ENCODE results near the gene SOCS1.

SOCS1 gene

DNA sequence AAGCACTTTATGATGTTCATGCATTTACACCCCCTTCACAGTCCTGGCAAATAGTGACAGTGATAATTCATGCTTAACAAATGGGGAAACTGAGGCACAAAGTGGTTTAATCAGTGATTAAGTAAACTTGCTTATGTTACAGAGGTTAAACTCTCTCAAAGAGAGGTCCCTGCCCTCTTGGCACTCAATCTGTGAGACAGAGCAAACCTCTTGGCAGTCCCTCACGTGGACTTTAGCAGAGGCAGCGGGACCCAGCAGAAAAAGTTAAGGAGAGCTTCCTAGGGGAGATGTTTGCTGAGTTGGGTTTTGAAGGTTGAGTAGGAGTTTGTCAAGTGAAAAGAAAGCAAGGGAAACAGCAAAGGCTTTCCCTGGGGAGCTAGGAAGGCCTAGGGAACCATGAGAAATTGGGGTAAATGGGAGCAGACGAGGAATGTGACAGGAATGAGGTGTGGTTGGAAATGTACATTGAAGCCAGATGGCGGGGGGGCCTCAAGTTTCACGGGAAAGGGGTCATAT is 10.7 kb downstream of the SOCS1 start:
- DNase-seq (ENCODE audit: low read depth in 2 of 2): no peak

DNA sequence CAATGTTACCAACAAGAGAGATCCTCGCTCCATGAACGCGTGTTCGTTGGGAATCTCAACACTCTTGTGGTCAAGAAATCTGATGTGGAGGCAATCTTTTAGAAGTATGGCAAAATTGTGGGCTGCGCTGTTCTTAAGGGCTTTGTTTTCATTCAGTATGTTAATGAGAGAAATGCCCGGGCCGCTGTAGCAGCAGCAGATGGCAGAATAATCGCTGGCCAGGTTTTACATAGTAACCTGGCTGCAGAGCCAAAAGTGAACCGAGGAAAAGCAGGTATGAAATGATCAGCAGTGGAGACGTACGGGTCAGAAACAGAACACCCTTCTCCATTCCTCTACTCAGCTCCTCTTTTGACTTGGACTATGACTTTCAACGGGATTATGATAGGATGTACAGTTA is 13.3 kb downstream of the SOCS1 start:
- no peak for DNase-seq (ENCODE audit: low read depth in 2 of 2)

- no peak for DNase-seq (ENCODE audit: low read depth in 2 of 2)
Measured at GRCh38 chr16:11241480-11242204, 14.4 kb downstream of the SOCS1 start.

GRCh38 chr16:11240636-11241473 is 15.1 kb downstream of the SOCS1 start:
- no peak for DNase-seq (ENCODE audit: low read depth in 2 of 2)

- DNase-seq (ENCODE audit: low read depth in 2 of 2): no peak
Measured at GRCh38 chr16:11239644-11240632, 16.1 kb downstream of the SOCS1 start.

- no peak for DNase-seq (ENCODE audit: low read depth in 2 of 2)
Measured at GRCh38 chr16:11238272-11239202, 17.5 kb downstream of the SOCS1 start.

- DNase-seq (ENCODE audit: low read depth in 2 of 2): no peak
Measured at GRCh38 chr16:11236461-11237254, 19.3 kb downstream of the SOCS1 start.

- no peak for DNase-seq (ENCODE audit: low read depth in 2 of 2)
Measured at GRCh38 chr16:11235703-11235991, 20.4 kb downstream of the SOCS1 start.

DNA sequence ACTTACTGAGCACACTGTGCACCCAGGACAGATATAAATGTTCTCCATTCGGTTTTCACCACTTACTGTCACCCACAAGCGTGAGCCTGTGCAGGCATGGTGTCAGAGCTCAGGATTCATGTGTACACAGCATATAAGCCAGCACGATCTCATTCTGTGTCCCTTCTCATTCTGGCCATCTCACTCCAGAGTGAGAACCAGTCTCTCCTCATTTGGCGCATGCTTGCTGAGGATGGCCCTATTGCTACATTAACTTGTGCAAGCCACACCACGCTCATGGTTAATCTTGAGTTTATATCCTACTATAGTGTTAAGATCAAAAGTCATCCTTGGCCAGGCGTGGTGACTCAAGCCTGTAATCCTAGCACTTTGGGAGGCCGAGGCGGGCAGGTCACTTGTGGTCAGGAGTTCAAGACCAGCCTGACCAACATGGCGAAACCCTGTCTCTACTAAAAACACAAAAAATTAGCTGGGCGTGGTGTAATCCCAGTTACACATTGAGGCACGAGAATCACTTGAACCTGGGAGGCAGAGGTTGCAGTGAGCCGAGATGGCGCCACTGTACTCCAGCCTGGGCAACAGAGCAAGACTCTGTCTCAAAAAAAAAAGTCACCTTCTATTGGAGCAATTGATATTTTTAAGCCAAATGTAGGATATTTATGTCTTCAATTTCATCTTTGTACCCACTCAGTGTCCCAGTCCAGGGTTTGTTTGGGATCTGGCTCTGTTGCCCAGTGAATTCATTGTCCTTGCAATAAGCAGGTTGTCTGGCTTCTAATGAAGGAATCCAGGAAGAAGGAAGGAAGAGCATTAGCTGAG is 20.9 kb downstream of the SOCS1 start:
- DNase-seq (ENCODE audit: low read depth in 2 of 2): no peak

GRCh38 chr16:11233727-11234376 is 22.2 kb downstream of the SOCS1 start:
- peak in 1 of 2 experiments; percentile 82 for DNase-seq (ENCODE audit: low read depth in 2 of 2)

DNA sequence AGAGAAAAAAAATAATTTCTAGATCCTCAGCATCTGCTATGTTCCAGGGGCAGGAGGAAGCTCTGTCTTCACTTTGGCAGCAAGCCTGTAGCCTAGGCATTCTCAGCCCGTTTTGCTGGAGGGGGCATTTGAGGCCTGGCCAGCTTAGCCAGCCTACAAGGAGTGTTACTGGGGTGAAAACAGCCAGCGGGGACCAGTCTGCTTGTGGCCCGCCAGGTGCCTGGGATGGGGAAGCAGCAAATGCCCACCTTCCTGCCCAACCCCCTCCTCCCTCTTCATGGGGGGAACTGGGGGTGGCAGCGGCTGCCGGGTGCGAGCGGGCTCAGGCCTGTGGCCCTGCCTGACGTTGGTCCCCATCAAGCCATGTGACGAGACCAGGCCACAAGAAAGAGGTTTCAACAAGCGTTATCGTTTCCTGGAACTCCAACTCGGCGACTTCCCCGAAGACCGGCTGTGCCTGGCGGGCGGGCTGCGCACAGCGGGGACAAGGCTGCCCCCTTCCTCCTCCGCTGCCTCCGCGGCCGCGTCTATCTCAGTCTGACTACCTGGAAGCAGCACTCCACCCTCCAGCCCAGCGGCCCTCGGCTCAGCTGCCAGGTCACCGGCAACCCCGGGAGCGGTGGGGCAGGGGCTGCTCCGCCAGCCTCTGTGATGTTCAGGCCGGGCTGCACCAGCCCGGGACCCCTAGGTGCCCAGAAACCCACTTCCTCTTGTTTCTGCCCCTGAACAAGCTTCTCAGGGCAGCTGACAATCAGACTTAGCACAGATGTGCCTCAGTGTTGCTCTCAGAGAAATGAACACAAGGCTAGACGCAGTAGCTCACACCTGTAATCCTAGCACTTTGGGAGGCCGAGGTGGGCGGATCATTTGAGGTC is 22.9 kb downstream of the SOCS1 start:
- DNase-seq (ENCODE audit: low read depth in 2 of 2): peak; percentile 81 to 90

GRCh38 chr16:11232302-11232851 is 23.6 kb downstream of the SOCS1 start:
- no peak for DNase-seq (ENCODE audit: low read depth in 2 of 2)

GRCh38 chr16:11231367-11231970 is 24.5 kb downstream of the SOCS1 start:
- DNase-seq (ENCODE audit: low read depth in 2 of 2): no peak

DNA sequence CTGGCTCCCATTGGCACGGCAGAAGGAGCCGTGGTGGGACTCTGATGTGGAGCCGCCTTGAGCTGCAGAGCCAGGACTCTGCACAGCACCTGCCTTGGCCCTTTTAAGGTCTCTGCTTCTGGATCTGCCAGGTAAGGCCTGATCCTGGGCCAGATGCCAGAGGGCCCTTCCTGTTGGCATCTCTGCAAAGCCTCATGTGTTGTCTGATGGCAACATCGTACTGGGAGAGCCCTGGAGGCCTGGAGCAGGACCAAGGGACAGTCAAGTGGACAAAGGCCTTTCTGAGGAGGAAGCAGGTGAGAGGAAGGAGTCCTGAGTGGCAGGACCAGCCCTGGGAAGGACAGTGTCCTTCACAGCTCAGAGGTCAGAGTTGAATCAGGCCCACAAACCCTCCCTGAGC is 26.1 kb downstream of the SOCS1 start:
- no peak for DNase-seq (ENCODE audit: low read depth in 2 of 2)

DNA sequence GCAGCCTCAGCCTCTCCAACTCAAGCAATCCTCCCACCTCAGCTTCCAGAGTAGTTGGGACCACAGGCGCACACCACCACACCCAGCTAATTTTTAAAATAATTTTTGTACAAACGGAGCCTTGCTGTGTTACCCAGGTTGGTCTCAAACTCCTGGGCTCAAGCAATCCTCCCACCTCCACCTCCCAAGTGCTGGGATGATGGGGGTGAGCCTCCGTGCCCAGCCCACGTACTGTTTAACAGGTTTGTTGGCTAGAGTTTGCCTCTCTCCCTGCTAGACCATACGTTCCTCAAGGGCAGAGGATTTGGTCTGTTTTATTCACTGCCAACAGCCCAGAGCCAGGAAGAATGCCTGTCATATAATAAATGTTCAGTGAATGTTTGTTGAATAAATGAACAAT is 26.6 kb downstream of the SOCS1 start:
- DNase-seq (ENCODE audit: low read depth in 2 of 2): no peak

DNA sequence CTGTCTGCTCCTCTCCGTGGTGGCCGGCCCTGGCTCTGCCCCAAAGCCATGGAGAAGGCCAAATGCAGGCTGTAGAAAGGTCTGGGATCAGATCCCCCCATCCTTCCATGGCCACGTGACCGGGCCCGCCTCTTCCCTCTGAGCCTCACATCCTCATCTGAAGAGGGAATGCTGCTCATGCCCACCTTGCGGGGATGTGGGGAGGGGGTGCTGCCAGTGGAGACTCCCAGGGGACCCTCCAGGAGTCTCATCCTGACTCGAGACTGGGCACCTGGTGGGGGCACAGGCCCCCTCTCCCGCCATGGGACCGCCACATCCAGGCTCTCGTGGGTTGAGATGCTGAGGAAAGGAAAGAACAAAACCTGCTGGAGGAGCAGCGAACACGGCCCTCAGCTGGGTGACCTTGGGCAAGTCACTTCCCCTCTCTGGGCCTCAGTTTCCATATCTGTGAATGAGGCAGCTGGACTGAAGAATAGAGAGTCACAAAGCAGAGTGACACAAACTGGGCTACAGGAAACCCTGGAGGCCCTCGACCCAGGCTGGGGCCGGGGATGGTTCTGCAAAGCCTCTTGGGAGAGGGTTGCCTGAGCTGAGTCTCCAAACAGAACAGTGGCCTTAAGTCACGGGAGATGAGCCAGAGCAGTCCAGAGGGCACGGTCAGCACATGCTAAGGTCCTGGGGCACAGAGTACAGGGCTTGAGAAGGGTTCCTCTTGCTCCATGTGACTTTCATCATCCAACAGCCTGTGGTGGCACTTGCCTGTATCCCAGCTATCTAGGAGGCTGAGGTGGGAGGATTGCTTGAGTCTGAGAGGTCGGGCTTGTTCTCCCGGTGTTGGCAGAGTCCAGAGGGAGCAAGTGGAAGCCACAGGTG is 30.1 kb downstream of the SOCS1 start:
- no peak for DNase-seq (ENCODE audit: low read depth in 2 of 2)

Data from stimulated activated CD4-positive, alpha-beta T cell treated with anti-CD3 and anti-CD28 coated beads, Interleukin-12 subunit alpha, Interleukin-12 subunit beta, amount 100 ng/mL, for 24 hours (primary cell).